Activated CD4-positive, alpha-beta T cell treated with anti-CD3 and anti-CD28 coated beads for 4 hours (primary cell): ENCODE measurements around the gene ITM2A.
A peak's percentile ranks its signal among the peaks of the same experiment; 100 is the strongest.

Source experiments
- DNase-seq, 2 donors: peaks; one replicate each; pipeline ENCODE4 v3.0.0-alpha.2; 2020

ITM2A gene

DNA sequence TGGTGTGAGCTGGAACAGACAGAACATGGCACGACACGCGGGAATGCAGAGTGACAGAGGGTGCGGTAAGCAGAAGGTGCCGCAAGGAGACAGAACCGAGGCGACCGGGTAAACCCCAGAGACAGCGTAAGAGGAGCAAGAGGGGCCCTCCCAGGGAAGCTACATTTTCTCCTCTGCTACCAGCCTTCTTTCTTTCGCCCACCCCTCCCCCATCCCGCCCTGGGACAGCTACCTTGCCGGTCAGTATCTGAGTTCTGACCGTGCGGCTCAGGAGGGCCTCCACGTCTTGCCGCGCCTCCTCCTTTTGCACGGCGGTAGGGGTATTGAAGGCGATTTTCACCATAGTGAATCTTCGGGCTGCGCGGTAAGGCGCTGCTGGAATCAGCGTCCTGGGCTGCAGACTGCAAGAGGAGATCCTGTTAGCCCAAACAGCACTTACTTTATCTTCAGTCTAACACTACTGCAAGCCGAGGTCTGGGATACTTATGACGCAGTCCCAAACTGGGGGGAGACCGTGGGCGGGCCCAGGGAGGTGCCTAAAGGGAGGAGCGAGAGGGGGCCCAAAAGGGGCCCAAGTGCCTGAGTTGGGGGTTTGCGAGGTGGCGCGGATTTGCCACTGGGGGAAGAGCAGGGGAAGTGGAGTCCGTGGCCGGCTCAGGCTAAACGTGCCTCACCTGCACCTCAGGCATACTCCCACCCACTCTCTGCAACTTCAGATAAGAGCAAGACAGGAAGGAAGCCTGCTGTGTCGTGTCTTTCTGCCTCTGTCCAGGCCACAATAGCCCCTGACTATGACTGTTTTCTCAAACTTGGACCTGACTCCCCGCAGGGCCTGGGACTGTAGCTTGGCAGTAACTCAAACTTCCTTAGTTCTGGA lies at the start of gene ITM2A:
Gene ITM2A (minus strand): TSS at position 462 of the 877 bp plus-strand sequence. CDS start 119 bp downstream, at position 343.
- DNase-seq = peak; percentile 52 to 57

DNA sequence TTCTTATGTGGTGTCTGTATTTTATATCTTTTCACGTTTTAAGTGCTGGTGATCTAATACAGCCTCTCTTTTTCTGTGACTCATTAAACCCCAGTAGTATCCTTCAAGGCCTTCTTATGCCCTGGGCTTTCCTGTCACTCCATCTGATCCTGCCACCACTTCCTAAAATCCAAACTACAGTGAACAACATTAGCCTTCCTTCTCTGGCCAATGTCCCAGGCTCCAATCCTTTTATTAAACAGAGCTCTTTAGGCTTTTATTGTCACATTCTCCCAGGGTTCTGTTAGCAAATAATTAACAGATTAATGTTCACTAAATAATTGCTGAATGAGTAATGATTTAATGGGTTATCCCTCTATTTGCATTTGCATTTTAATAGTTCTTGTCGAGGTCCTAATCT lies 47.9 kb upstream of the ITM2A start:
- DNase-seq = no peak

DNA sequence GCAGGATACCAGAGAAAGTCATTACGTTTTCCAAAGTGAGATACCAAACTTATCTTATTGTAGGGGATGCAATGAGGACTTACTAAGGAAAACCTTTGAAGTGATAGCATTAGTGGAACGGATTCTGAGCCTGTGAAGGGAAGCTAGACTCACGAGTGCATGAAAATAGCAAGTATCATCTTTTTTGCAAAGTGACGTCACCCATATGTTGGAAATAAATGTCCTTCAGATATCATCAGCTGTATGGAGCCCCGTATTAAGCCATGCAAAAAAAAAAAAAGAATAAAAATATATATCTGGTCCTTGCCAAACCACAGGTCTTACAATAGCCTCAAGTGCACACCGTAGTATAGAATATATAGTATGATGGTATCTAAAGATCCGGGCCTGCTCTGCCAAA lies 46.8 kb upstream of the ITM2A start:
- no peak for DNase-seq

GRCh38 chrX:79412972-79413371 lies 45.8 kb upstream of the ITM2A start:
- DNase-seq = no peak

DNA sequence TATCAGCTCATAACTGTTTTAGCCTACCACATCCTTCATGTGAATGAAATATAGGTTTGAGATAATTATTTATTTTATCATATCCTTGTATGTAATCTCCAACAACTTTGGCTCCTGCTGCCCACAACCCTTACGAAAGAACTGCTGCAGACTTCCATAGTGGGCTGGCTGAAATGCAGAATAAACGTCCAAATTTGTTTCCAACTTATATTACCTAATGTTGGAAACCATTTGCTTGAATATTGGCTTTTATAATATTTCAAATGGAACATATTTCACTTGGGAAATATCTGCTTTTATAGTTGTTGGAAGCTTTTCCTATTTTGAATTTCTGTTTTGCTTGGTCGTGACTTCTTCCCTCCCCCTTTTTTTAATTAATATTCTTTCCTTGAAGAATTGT lies 45.0 kb upstream of the ITM2A start:
- DNase-seq = no peak

DNA sequence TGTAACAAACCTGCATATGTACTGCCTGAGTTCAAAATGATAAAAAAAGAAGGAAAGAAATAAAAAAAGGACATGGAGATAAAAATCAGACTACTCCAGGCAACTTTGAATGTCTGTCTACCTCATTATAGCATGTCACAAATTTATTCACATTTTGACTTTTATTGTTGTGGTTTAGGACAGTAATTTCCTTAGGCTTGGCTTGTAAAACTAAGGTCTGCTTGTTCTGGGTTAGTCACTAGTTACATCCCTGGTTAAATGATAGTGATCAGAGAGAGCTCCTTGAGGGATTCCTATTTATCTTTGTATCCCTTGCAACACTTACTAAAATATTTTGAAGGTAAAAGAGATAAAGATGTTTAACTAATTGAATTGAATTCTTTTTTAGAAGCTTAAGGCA lies 42.5 kb upstream of the ITM2A start:
- DNase-seq = no peak

- DNase-seq = no peak
These were observed 41.6 kb upstream of the ITM2A start for GRCh38 chrX:79408623-79409322.

GRCh38 chrX:79400623-79401022 lies 33.5 kb upstream of the ITM2A start:
- DNase-seq = no peak

- no peak for DNase-seq
These were observed 8.2 kb upstream of the ITM2A start for GRCh38 chrX:79375340-79375739.

GRCh38 chrX:79371640-79372039 lies 4.5 kb upstream of the ITM2A start:
- no peak for DNase-seq

DNA sequence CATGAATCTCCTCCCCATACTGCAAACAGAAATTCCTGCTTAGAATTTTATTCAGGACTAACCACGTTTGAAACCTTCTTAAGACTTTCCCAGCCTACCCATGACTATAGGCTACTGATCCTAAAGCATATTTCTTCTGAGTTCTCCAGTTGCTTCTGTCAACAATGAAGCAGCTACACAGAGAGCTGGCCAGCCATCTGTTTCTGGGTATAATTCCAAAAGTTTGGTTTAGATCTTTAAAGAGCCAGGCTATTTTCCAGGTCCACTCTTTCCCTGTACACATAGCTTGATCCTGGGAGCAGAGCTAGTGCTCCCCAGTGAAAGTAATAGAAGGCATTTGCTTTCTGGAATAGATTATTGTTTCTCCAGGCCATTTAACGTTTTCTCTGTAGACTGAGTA lies 4.0 kb upstream of the ITM2A start:
- no peak for DNase-seq

DNA sequence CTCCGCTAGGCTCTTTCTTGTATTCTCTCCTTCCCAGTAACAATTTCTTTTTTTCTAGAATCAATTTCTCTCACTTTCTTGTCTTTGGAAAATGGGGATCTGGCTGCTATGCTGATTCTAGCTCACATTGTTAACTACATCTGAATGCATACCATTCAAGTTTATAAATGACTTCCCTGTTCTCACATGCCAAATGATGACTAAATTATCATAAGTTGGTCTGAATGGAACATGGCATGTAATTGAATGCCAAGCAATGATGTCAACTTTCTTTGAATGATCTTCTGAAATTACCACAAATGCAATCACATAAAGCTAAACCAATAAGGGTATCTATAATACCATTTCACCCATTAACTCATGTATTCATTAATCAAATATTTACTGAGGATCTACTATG lies 2.7 kb upstream of the ITM2A start:
- DNase-seq = no peak

DNA sequence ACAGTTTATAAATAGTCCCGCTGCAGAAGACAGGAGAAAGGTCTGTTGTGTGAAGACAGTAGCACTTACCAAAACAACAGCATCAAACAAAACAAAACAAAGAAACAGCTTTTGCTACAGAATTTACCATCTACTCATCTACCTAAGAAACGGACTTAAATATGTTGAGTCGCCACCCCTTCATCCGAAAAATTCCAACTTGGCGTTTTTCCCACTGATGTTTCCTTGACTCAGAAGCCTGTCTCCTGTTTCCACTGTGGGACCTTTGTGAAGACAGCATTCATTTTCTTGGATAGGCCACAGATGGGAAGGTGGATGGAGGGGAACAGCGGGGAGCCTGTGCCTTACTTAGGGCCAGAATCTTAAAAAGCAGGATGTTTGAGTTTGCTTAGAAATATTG lies 1.3 kb upstream of the ITM2A start:
- no peak for DNase-seq

- peak in 1 of 2 donors; percentile 2 for DNase-seq
These were observed 773 bp upstream of the ITM2A start for GRCh38 chrX:79367907-79368306.

GRCh38 chrX:79366556-79366872 lies 620 bp downstream of the ITM2A start:
- no peak for DNase-seq

DNA sequence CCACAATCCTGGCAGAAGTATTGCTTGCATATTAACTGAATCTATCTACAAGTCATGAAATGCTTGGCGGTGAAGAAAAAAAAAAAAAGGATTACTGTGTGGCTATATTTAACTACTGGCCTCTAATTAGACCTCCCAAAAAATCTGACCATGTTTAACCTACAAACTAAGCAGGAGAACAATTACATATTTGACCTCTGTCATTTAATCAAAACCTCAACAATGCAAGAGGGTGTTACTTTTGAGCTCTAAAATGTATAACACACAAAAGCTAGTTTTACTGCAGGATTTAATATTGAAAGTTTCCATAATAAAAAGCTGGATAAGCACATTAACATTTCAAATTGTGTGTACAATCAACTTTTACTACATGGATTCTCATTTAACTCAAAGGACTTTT lies 1.5 kb downstream of the ITM2A start:
- DNase-seq = no peak

DNA sequence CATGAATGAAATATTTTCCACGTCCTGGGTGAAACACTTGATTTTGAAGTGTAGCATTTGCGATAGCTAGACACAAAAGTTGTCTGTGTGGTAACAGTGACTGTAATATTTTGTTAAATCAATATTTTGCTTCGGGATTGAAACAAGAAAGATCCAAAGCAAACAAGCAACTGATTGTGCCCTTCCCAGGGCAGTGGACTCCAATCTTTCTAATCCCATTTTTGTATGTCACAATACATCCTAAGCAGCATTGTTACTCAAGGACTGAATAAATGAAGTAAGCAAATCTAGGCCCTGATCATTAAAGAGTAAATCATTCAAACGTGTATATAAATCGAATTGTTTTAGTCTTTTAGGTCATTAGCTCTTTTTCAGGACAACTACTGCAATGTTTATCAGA lies 2.8 kb downstream of the ITM2A start:
- no peak for DNase-seq

DNA sequence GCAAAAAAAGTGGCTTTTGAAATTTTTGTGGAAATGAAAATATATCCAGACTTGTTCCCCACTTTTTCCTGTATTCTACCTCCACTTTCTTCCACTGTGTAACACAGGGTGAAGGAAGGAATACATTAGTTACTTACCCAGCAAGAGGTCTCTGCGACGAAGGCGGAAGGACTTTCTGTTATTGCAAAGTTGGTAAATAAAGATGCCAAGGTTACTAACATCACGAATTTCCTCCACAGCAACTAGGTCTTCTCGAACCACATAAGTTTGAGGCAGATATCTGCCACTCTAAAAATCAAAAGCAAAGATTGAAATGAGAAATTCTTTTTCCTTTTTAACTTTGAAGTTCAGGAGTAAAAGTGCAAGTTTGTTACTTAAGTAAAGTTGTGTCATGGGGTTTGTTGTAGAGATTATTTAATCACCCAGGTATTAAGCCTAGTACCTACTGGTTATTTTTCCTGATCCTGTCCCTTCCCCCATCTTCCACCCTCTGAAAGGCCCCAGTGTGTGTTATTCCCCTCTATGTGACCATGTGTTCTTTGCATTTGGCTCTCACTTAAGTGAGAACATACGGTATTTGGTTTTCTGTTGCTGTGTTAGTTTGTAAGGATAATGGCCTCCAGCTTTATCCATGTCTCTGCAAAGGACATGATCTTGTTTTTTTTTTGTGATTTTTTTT lies 5.8 kb downstream of the ITM2A start:
- DNase-seq = no peak

GRCh38 chrX:79336869-79337815 lies 30.0 kb downstream of the ITM2A start:
- no peak for DNase-seq

- no peak for DNase-seq
These were observed 37.1 kb downstream of the ITM2A start for GRCh38 chrX:79330022-79330421.

DNA sequence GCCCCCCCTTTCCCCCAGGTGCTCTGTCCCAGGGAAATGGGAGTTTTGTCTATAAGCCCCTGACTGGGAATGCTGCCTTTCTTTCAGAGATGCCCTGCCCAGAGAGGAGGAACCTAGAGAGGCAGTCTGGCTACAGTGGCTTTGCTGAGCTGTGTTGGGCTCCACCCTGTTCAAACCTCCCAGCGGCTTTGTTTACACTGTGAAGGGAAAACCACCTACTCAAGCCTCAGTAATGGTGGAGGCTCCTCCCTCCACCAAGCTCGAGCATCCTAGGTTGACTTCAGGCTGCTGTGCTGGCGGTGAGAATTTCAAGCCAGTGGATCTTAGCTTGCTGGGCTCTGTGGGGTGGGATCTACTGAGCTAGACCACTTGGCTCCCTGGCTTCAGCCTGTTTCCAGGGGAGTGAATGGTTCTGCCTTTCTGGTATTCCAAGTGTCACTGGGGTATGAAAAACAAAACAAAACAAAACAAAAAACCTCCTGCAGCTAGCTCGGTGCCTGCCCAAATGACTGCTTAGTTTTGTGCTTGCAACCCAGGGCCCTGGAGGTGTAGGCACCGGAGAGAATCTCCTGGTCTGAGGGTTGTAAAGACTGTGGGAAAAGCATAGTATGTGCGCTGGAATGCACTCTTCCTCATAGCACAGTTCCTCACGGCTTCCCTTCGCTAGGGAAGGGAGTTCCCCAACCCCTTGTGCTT lies 41.7 kb downstream of the ITM2A start:
- DNase-seq = peak; percentile 26 to 28
